HG03064 (cell line): ENCODE data around the gene HRAS.
"Not testable (repeated sequence)": the region's sequence is repeated elsewhere in the genome, so short reads cannot be mapped to it uniquely, and the experiment has no call there.

Experiments
- ATAC-seq: cut with Tn5 transposase; IDR thresholded peaks from one replicate; pipeline ENCODE4 v1.9.1; 2021; ENCODE audit warnings: low read depth; ENCODE audit not compliant: unreplicated experiment

HRAS gene

GRCh38 chr11:535519-536454 is at the start of gene HRAS:
Gene HRAS, minus strand, starts transcription at chr11:535576.
- ATAC-seq = peak; percentile 62

GRCh38 chr11:584287-584686 is 48.9 kb upstream of the HRAS start:
- ATAC-seq = no peak

GRCh38 chr11:581752-582151 is 46.4 kb upstream of the HRAS start:
- ATAC-seq = no peak

GRCh38 chr11:581342-581741 is 46.0 kb upstream of the HRAS start:
- no peak for ATAC-seq

- ATAC-seq = no peak
Observed at GRCh38 chr11:579830-580601, 44.6 kb upstream of the HRAS start.

GRCh38 chr11:578276-579035 is 43.1 kb upstream of the HRAS start:
- ATAC-seq = no peak

- ATAC-seq = no peak
Observed at GRCh38 chr11:577611-577894, 42.2 kb upstream of the HRAS start.

GRCh38 chr11:576811-577610 is 41.6 kb upstream of the HRAS start:
- no peak for ATAC-seq

GRCh38 chr11:575996-576768 is 40.8 kb upstream of the HRAS start, which contains the start of gene PHRF1:
Gene PHRF1, plus strand, starts transcription at chr11:576470. Its CDS starts 5,043 bp downstream, at chr11:581513.
- peak; percentile 70 for ATAC-seq

- ATAC-seq = no peak
Observed at GRCh38 chr11:575313-575995, 40.1 kb upstream of the HRAS start.

GRCh38 chr11:574632-575312 is 39.4 kb upstream of the HRAS start:
- ATAC-seq = no peak

GRCh38 chr11:574031-574570 is 38.7 kb upstream of the HRAS start:
- ATAC-seq = not testable (repeated sequence)

GRCh38 chr11:573146-573759 is 37.9 kb upstream of the HRAS start:
- ATAC-seq = no peak

GRCh38 chr11:571802-572185 is 36.4 kb upstream of the HRAS start:
- ATAC-seq = no peak

- no peak for ATAC-seq
Observed at GRCh38 chr11:569158-569885, 33.9 kb upstream of the HRAS start.

GRCh38 chr11:568306-569157 is 33.2 kb upstream of the HRAS start:
- ATAC-seq = peak; percentile 79
